Fibroblast of mammary gland (primary cell): ENCODE results near the gene TNFAIP3.

Experiments used
- DNase-seq: peaks from one replicate; pipeline ENCODE4 v3.0.0-alpha.2; 2010; ENCODE audit warnings: low read depth
- H3K4me3 ChIP-seq: 2 replicates; pipeline ENCODE4 v1.5.1; 2011; ENCODE audit warnings: low read depth, mild to moderate bottlenecking, low read length, moderate library complexity; ENCODE audit not compliant: control insufficient read depth
- CTCF ChIP-seq: conservative IDR thresholded peaks from 2 replicates; pipeline ENCODE4 v1.5.1; 2011; ENCODE audit warnings: low read depth, low read length, inconsistent platforms; ENCODE audit not compliant: control insufficient read depth, insufficient read depth

The TNFAIP3 gene

DNA sequence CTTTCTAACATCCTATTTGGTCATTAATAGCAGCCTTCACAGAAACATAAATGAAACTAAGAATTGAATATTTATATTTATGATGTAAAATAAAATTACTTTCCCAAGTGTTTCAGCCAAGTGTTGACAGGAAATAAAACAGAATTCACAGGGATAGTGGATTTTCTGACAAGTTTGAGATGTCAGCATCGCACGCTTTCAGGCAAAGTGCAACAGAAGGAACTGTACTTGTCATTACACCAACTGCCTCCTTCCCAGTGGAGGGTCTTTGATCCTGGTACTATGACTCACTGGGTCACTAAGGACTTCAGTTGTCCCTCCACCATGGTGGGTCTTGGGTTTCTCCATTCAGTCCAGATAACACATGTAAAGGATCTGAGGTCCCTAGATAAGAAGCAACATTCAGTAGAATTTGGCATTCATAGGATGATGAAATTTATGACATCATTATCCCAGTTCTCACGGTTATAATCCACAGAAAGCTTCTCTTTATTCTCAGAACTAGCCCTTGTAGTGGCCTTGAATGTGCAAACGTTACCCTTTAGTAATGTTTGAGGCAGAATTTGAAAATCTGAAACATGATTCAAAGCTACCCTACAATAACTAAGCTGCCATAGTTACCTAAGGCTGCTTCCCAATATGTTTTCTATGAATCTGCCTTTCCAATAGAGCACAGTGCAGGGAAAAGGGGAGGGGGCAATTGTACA lies 3.8 kb upstream of the TNFAIP3 start:
- no peak for DNase-seq
- H3K4me3 ChIP-seq: no peak overlapping the region
- no peak for TF ChIP-seq CTCF

DNA sequence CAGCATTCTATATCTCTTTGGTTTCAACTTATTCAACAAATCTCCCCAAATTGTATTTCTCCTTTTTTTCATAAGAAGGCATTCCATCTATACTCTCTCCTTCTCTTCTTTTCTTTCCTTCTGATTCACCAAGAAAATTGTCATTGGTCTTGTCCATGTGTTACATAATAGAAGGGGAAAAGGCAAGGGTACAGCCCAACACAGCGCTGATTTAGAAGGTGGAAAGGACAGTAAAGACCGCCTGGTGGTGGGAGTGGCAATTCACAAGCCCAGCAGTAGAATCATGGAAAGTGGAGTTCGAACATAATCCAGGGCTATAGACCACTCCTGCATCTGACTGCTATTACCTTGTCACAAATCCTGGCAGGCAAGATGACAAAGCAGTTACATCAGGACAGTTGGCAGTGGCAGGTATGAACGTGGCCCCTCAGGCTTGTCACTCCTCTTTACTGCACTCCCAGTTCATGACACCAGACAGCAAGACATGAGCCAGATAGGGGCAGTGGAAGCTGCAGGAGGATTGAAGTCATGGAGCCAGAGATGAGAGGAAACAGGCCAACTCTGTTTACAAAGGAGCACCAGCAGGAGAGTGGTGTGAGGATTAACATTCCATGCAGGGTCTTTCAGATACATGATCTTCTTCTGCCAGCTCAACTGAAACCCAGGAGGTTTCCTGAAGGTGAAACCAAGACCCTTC lies 2.1 kb upstream of the TNFAIP3 start:
- TF ChIP-seq CTCF: no peak
- no peak overlapping the region for H3K4me3 ChIP-seq
- DNase-seq: no peak

GRCh38 chr6:137866200-137866913 lies 702 bp upstream of the TNFAIP3 start:
- DNase-seq: no peak
- peak overlapping the region; percentile 62 for H3K4me3 ChIP-seq
- TF ChIP-seq CTCF: no peak

GRCh38 chr6:137867685-137868509 lies 838 bp downstream of the TNFAIP3 start:
- no peak for TF ChIP-seq CTCF

GRCh38 chr6:137868721-137869548 lies 1.9 kb downstream of the TNFAIP3 start:
- peak overlapping the region; percentile 76 for H3K4me3 ChIP-seq
- no peak for DNase-seq
- TF ChIP-seq CTCF: peak; percentile 26

More at GRCh38 chr6:137867685-137868509, 838 bp downstream of the TNFAIP3 start:
- peak overlapping the region; percentile 76 for H3K4me3 ChIP-seq
- DNase-seq: no peak
